BE2C (cell line): ENCODE data around the gene NOL6.

ENCODE experiments used
- DNase-seq: peaks from one replicate; pipeline ENCODE4 v3.0.0-alpha.2; 2020
- H3K27me3 ChIP-seq: fragments of 250-450 bp; sonication (Bioruptor Pico); 2 replicates; pipeline ENCODE4 v1.5.1; 2020; ENCODE audit warnings: mild to moderate bottlenecking
- H3K36me3 ChIP-seq: fragments of 250-450 bp; sonication (Bioruptor Pico); 2 replicates; pipeline ENCODE4 v1.5.1; 2020; ENCODE audit warnings: mild to moderate bottlenecking
- H3K4me1 ChIP-seq: fragments of 250-450 bp; sonication (Bioruptor Pico); 2 replicates; pipeline ENCODE4 v1.5.1; 2020
- H3K4me3 ChIP-seq: 2 replicates; pipeline ENCODE4 v1.5.1; 2011; ENCODE audit warnings: low read depth, low read length
- H3K9me3 ChIP-seq: fragments of 250-450 bp; sonication (Bioruptor Pico); 2 replicates; pipeline ENCODE4 v1.5.1; 2020
- TF ChIP-seq, protein P1 (sequence below): IDR thresholded peaks from 2 replicates; pipeline ENCODE4 v1.5.1; 2012; ENCODE audit warnings: mild to moderate bottlenecking, low read depth, low read length

Gene NOL6

GRCh38 chr9:33452828-33453271, 20.9 kb downstream of the NOL6 start:
- TF ChIP-seq, protein P1, sequence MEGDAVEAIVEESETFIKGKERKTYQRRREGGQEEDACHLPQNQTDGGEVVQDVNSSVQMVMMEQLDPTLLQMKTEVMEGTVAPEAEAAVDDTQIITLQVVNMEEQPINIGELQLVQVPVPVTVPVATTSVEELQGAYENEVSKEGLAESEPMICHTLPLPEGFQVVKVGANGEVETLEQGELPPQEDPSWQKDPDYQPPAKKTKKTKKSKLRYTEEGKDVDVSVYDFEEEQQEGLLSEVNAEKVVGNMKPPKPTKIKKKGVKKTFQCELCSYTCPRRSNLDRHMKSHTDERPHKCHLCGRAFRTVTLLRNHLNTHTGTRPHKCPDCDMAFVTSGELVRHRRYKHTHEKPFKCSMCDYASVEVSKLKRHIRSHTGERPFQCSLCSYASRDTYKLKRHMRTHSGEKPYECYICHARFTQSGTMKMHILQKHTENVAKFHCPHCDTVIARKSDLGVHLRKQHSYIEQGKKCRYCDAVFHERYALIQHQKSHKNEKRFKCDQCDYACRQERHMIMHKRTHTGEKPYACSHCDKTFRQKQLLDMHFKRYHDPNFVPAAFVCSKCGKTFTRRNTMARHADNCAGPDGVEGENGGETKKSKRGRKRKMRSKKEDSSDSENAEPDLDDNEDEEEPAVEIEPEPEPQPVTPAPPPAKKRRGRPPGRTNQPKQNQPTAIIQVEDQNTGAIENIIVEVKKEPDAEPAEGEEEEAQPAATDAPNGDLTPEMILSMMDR = peak; percentile 89
- DNase-seq = peak; percentile 84
- H3K9me3 ChIP-seq = no peaks in the 10 kb centered on the region; the same call in 1 of the 2 replicates
- H3K27me3 ChIP-seq = no peaks in the 10 kb centered on the region
- H3K4me3 ChIP-seq = no peak overlapping the region
- H3K4me1 ChIP-seq = peaks cover 9% of the 10 kb centered on the region
- no peaks in the 10 kb centered on the region for H3K36me3 ChIP-seq

- H3K4me1 ChIP-seq = peaks cover 22% of the 10 kb centered on the region
- TF ChIP-seq, protein P1 = no peak
- no peaks in the 10 kb centered on the region; the same call in 1 of the 2 replicates for H3K9me3 ChIP-seq
- no peak overlapping the region for H3K4me3 ChIP-seq
- no peak for DNase-seq
- no peaks in the 10 kb centered on the region for H3K27me3 ChIP-seq
- H3K36me3 ChIP-seq = no peaks in the 10 kb centered on the region
Measured at GRCh38 chr9:33450621-33451146, 23.0 kb downstream of the NOL6 start.

DNA sequence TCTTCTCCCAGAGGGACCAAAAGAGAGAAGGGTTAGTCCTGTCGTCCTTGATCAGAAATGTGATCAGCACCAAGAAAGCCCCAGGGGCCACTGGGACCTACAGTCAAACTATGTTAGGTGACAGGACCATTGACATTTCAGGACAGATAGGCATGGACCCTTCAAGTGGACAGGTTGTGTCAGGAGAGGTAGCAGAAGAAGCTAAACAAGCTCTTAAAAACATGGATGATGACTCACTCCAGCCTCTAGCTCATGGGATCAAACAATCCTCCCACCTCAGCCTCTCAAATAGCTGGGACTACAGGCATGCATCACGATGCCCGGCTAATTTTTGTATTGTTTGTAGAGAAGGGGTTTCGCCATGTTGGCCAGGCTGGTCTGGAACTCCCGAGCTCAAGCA, 24.0 kb downstream of the NOL6 start:
- Histone ChIP-seq H3K9me3 (no peaks in the 10 kb centered on the region; the same call in 1 of the 2 replicates), H3K4me1 (peaks cover 22% of the 10 kb centered on the region), H3K4me3 (no peak overlapping the region), H3K36me3 (no peaks in the 10 kb centered on the region), H3K27me3 (no peaks in the 10 kb centered on the region)
- no peak for DNase-seq
- TF ChIP-seq, protein P1 = no peak

DNA sequence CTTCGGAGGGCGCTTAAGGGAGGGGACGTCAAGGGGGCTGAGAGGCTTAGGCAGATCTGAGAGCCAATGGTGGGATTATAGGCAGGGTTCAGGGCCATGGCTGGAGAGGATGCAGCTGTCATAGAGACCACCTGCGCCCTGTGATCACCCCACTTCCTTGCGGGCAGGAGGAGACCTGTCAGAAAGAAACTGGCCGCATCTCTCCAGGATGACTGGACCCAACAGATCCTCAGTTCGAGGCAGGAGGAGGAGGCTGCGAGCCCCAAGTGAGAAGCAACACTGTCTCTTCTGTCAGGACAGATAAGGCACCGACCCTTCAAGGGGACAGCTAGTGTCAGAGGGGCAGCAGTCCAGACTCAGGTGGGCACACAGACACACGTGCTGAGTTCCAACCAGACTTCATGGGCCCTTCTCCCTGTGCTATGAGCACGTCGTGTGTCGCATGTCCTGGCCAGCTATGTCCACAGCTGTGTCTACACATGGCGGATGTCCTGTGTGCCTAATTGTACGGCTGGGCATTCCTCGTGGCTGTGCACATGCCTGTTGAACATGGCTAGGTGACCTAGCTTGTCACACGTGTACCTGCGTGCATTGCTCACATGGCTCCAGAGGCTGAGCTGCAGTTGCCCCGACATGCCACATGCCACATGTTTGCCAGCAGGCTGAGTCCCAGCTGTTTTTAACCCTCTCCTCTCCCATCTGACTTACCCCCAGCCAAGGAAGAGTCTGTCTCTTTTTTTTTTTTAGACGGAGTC, 25.7 kb downstream of the NOL6 start:
- no peak for DNase-seq
- H3K4me1 ChIP-seq = peaks cover 17% of the 10 kb centered on the region
- H3K9me3 ChIP-seq = no peaks in the 10 kb centered on the region; the same call in 1 of the 2 replicates
- no peaks in the 10 kb centered on the region for H3K36me3 ChIP-seq
- H3K27me3 ChIP-seq = no peaks in the 10 kb centered on the region
- TF ChIP-seq, protein P1 = no peak
- H3K4me3 ChIP-seq = peak overlapping the region; percentile 52

DNA sequence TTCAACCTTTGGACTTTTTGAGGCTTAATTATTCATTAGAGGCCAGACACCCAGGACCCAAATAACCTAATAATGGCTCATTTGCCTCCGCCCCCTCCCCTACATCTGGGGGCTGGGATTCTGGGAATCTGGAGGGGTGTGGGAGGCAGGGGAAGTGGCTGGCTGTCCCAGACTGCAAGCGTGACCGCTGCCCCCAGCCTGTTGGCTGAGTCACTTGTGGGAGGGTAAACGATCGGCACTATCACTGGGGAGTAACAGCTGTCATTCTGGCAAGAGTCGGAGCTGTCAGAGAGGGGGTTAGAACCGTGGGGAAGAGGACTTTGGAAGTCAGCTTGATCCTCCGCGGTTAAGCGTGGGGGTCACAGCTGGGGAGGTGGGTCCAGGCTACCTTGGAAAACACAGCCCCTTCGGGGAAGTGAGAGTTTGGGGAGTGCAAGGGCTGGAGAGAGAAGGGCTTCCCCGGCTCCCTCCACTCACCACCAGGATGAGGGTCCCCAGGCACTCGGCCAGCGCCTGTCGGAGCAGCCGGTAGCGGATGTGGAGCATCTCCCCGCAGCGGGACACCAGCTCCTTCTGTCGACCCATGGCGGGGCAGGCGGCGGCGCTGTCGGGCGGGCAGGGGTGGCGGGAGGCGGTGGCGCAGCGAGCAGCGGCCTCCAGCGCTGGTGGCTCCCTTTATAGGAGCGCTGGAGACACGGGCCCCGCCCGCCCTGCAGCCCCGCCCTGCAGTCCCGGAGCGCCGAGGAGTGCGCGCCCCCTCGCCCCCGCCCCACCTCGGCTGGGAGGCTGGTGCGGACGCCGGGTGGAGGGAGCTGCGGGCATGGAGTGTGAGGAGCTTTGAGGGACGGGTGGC, 26.6 kb downstream of the NOL6 start, which contains the start of gene AQP3:
TSS of gene AQP3 (minus strand) at position 648 of the 853 bp plus-strand sequence. CDS start at position 585, 63 bp downstream.
- no peaks in the 10 kb centered on the region; the same call in 1 of the 2 replicates for H3K9me3 ChIP-seq
- H3K36me3 ChIP-seq = no peaks in the 10 kb centered on the region
- TF ChIP-seq, protein P1 = peak; percentile 21; the same call in 1 of the 2 replicates
- H3K4me1 ChIP-seq = peaks cover 16% of the 10 kb centered on the region
- peak; percentile 85 for DNase-seq
- H3K4me3 ChIP-seq = peak within 1 kb of the TSS; percentile 52
- no peaks in the 10 kb centered on the region for H3K27me3 ChIP-seq
